Activated CD8-positive, alpha-beta T cell treated with anti-CD3 and anti-CD28 coated beads, Interleukin-2, amount 10 ng/mL, durations not matched to agents 7 days and 5 days (primary cell): ENCODE results near the gene NABP1. TPM values are rescaled to one million over a fixed set of nuclear protein-coding genes. Genes with fewer than 3 reads are reported as not detected.

Source experiments
- ATAC-seq: fragments of 150-1000 bp; cut with Tn5 transposase; one replicate; pipeline ENCODE4 v1.10.0; 2021; ENCODE audit warnings: moderate library complexity
- CTCF ChIA-PET: fragments of 350-600 bp; sonication (Branson Sonifier 250); formaldehyde crosslinking; loops from one replicate; lab custom pipeline; 2021; ENCODE audit warnings: antibody characterized with exemption; lab: Charles Lee
- POLR2A ChIA-PET: fragments of 350-600 bp; sonication (Branson Sonifier 250); formaldehyde crosslinking; loops from one replicate; lab custom pipeline; 2021; ENCODE audit warnings: antibody characterized with exemption; lab: Charles Lee
- DNase-seq: peaks from one replicate; pipeline ENCODE4 v3.0.0-alpha.2; 2020
- H3K27ac Mint-ChIP-seq: one replicate; pipeline ENCODE4 v1.8.0; 2021; ENCODE audit warnings: mild to moderate bottlenecking, mixed read lengths
- H3K27me3 Mint-ChIP-seq: one replicate; pipeline ENCODE4 v1.8.0; 2021; ENCODE audit warnings: low read depth, mixed read lengths
- H3K36me3 Mint-ChIP-seq: one replicate; pipeline ENCODE4 v1.8.0; 2021; ENCODE audit warnings: low read depth, mixed read lengths
- H3K4me1 Mint-ChIP-seq: one replicate; pipeline ENCODE4 v1.8.0; 2021; ENCODE audit warnings: low read depth, mixed read lengths
- H3K4me3 Mint-ChIP-seq: one replicate; pipeline ENCODE4 v1.8.0; 2021; ENCODE audit warnings: mild to moderate bottlenecking, mixed read lengths
- H3K9me3 Mint-ChIP-seq: one replicate; pipeline ENCODE4 v1.8.0; 2022; ENCODE audit warnings: mixed read lengths; ENCODE audit not compliant: insufficient read depth
- total RNA-seq, 2 experiments: library from RNA; stranded (reverse); gene quantifications; one replicate each; pipeline ENCODE4 v1.2.3, GENCODE V29; 2021

The NABP1 gene
- total RNA-seq, 2 experiments from 2014 or later: 52.4 to 54.1 TPM

DNA sequence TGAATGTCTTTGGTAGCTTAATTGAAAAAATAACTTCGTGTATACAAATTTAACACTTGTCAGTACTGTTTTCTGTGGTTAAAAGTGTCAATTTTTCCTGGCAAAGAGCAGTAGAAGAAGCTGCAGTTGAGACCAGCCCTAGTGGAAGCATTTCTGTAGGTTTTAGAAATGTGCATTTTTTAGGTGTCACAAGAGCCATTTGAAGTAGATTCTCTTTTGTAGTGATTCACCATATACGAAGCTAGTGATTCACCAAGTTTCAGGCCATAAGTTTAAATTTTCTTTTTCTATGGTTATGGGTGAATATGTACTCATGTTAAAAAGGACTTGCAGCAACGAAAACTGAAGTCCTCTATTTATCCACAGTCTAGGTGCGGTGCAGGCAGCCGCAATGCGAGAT, 4.2 kb downstream of the NABP1 start:
- DNase-seq (no peak), ATAC-seq (no peak)
- Mint-ChIP-seq H3K4me1 (peaks cover 46% of the 10 kb centered on the region), H3K4me3 (peak overlapping the region; percentile 36), H3K9me3 (no peaks in the 10 kb centered on the region), H3K27ac (peak overlapping the region; percentile 54), H3K36me3 (peaks cover 69% of the 10 kb centered on the region), H3K27me3 (no peaks in the 10 kb centered on the region)
- ChIA-PET POLR2A (interaction anchor here (8.3 kb wide), 1 partner anchor 45 kb away, joined by 164 read pairs; no protein-coding TSS in a partner anchor), CTCF (interaction anchor here (1.4 to 4.3 kb wide), 6 partner anchors 9 to 517 kb away, joined by 3 to 33 read pairs (median 7); no protein-coding TSS in a partner anchor)

GRCh38 chr2:191686066-191686465, 8.1 kb downstream of the NABP1 start:
- H3K27me3 Mint-ChIP-seq: no peaks in the 10 kb centered on the region

DNA sequence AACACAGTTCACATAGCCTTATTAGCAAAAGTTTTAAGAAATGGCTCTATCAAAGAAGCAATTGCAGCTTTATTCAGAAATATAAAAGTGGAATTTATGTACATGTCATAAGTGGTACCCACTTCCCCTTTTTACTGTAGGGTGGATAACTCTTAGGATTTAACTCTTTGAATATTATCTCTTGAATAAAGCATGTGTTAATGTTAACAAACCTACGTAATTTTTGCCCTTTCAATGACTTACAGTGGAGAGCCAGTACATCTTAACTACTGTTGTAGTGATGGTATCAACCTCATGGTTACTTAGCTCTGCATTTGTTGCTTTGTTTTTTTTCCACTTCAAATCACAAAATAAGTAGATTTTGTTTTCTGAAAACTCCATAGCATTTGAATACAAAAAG, 8.8 kb downstream of the NABP1 start:
- Mint-ChIP-seq H3K27me3 (no peaks in the 10 kb centered on the region), H3K27ac (no peak overlapping the region), H3K36me3 (peaks cover 53% of the 10 kb centered on the region), H3K4me1 (peaks cover 46% of the 10 kb centered on the region), H3K9me3 (no peaks in the 10 kb centered on the region), H3K4me3 (no peak overlapping the region)
- ChIA-PET POLR2A (interaction anchor here (1.1 to 2.3 kb wide), 2 partner anchors 9 to 117 kb away, joined by 3 to 20 read pairs; partner anchors contain the start of gene NABP1), CTCF (interaction anchor here (1.0 to 3.4 kb wide), 4 partner anchors 15 to 123 kb away, joined by 3 to 27 read pairs (median 6); no protein-coding TSS in a partner anchor)
- no peak for ATAC-seq
- no peak for DNase-seq

More at GRCh38 chr2:191686066-191686465, 8.1 kb downstream of the NABP1 start:
- peaks cover 51% of the 10 kb centered on the region for H3K4me1 Mint-ChIP-seq
- no peak overlapping the region for H3K4me3 Mint-ChIP-seq
- DNase-seq: no peak
- peaks cover 59% of the 10 kb centered on the region for H3K36me3 Mint-ChIP-seq
- ChIA-PET POLR2A (interaction anchor here (1.1 to 2.3 kb wide), 2 partner anchors 9 to 117 kb away, joined by 3 to 20 read pairs; partner anchors contain the start of gene NABP1), CTCF (interaction anchor here (1.0 to 3.4 kb wide), 4 partner anchors 16 to 122 kb away, joined by 3 to 27 read pairs (median 6); no protein-coding TSS in a partner anchor)
- no peak overlapping the region for H3K27ac Mint-ChIP-seq
- ATAC-seq: no peak
- no peaks in the 10 kb centered on the region for H3K9me3 Mint-ChIP-seq

DNA sequence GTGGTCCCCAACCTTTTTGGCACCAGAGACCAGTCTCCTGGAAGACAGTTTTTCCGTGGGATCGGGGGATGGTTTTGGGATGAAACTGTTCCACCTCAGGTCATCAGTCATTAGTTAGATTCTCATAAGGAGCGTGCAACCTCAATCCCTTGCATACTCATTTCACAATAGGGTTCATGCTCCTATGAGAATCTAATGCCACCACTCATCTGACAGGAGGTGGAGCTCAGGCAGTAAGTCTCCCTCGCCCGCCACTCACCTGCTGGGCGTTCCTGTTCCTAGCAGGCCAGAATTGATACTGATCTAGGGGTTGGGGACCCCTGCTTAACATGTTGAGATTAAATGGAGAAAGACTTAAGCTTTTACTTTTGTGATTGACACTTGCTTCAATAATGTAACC, 9.9 kb downstream of the NABP1 start:
- Mint-ChIP-seq H3K4me3 (no peak overlapping the region), H3K36me3 (peaks cover 42% of the 10 kb centered on the region), H3K4me1 (peaks cover 37% of the 10 kb centered on the region), H3K9me3 (no peaks in the 10 kb centered on the region), H3K27me3 (no peaks in the 10 kb centered on the region), H3K27ac (no peak overlapping the region)
- DNase-seq (no peak), ATAC-seq (no peak)
- ChIA-PET POLR2A (interaction anchor here (0.6 to 2.5 kb wide), 2 partner anchors 10 to 12 kb away, joined by 4 to 17 read pairs; partner anchors contain the start of gene NABP1), CTCF (interaction anchor here (0.9 to 2.6 kb wide), 4 partner anchors 10 to 133 kb away, joined by 3 to 25 read pairs (median 5); partner anchors contain the start of gene NABP1)

- Mint-ChIP-seq H3K4me1 (peaks cover 28% of the 10 kb centered on the region), H3K4me3 (no peak overlapping the region), H3K27me3 (no peaks in the 10 kb centered on the region), H3K27ac (peak overlapping the region; percentile 3), H3K9me3 (no peaks in the 10 kb centered on the region), H3K36me3 (peaks cover 38% of the 10 kb centered on the region)
- CTCF ChIA-PET: interaction anchor here (1.2 to 2.6 kb wide), 4 partner anchors 11 to 135 kb away, joined by 4 to 25 read pairs (median 5); partner anchors contain the start of gene NABP1
- ATAC-seq: no peak
- no peak for DNase-seq
- POLR2A ChIA-PET: interaction anchor here (0.5 to 2.5 kb wide), 4 partner anchors 9 to 125 kb away, joined by 3 to 17 read pairs (median 4); partner anchors contain the start of gene NABP1
Measured at GRCh38 chr2:191688934-191689695, 11.2 kb downstream of the NABP1 start.

DNA sequence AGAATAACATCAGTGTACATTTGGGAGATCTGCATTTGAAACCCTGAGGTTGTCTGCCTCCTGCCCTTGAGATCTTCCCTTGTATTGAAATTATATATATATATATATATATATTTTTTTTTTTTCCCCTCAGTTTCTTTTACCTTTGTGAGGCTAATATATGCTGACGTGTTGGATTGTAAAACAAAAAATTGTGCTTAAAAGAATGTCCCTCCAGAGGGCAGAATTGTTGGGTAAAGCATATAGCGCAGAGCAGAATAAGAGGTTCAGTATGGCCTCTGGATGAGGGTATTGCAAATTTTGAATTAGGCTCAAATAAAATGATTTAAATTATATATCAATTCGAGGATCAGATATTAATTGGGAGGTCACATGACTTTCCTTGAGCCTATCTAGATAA, 12.4 kb downstream of the NABP1 start:
- POLR2A ChIA-PET: interaction anchor here (1.0 kb wide), 1 partner anchor 10 kb away, joined by 4 read pairs; no protein-coding TSS in a partner anchor
- Mint-ChIP-seq H3K27me3 (no peaks in the 10 kb centered on the region), H3K27ac (no peak overlapping the region), H3K4me1 (peaks cover 24% of the 10 kb centered on the region), H3K36me3 (peaks cover 38% of the 10 kb centered on the region), H3K4me3 (no peak overlapping the region), H3K9me3 (no peaks in the 10 kb centered on the region)
- CTCF ChIA-PET: interaction anchor here (1.2 to 2.6 kb wide), 2 partner anchors 121 to 124 kb away, joined by 4 to 25 read pairs; no protein-coding TSS in a partner anchor
- ATAC-seq (no peak), DNase-seq (no peak)

DNA sequence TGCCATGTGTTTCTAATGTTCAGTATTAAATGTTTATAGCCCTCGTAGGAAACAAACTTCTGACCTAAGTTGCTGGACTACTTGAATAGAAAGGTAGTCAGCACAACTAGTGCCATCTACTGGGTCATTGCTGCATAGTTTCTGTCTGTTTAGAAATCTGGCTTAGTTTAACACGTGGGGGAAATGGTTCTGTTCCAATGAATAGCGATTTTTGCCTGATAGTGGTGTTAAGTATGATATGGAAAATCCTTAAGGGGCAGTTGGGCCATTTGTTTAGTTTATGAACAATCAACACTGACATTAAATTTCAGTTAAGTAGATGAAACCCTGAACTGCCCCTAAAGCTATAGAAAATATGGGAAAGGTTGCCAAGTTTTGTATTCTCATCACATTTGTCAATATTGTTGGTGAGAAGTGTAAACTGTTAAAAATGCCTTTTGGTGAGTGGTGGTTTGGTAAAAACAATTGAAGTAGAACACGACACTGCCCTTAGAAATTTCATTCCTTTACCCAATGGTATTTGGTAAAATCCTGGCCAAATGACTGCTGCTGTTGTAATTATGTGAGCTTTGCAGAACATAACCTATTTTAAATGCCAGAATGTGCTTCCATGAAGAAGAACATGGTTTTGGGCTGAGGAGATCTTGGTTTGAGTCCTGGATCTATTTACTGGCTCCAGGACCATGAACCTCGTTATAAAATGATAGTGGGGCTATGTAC, 13.2 kb downstream of the NABP1 start:
- ATAC-seq: peak; percentile 79
- DNase-seq: peak; percentile 74
- peaks cover 32% of the 10 kb centered on the region for H3K36me3 Mint-ChIP-seq
- no peak overlapping the region for H3K27ac Mint-ChIP-seq
- H3K9me3 Mint-ChIP-seq: no peaks in the 10 kb centered on the region
- H3K27me3 Mint-ChIP-seq: no peaks in the 10 kb centered on the region
- POLR2A ChIA-PET: interaction anchor here (0.6 kb wide), 1 partner anchor 448 kb away, joined by 3 read pairs; no protein-coding TSS in a partner anchor
- CTCF ChIA-PET: interaction anchor here (0.6 to 2.2 kb wide), 21 partner anchors 9 to 471 kb away, joined by 3 to 26 read pairs (median 5); no protein-coding TSS in a partner anchor
- H3K4me3 Mint-ChIP-seq: no peak overlapping the region
- peaks cover 18% of the 10 kb centered on the region for H3K4me1 Mint-ChIP-seq

- Mint-ChIP-seq H3K27me3 (no peaks in the 10 kb centered on the region), H3K4me1 (peaks cover 14% of the 10 kb centered on the region), H3K27ac (no peak overlapping the region), H3K4me3 (no peak overlapping the region), H3K9me3 (no peaks in the 10 kb centered on the region), H3K36me3 (peaks cover 26% of the 10 kb centered on the region)
- DNase-seq (no peak), ATAC-seq (no peak)
- ChIA-PET CTCF (interaction anchor here (0.8 to 2.2 kb wide), 15 partner anchors 10 to 470 kb away, joined by 3 to 26 read pairs (median 5); no protein-coding TSS in a partner anchor), POLR2A (no interaction called here)
Measured at GRCh38 chr2:191691898-191692297, 14.0 kb downstream of the NABP1 start.

GRCh38 chr2:191692502-191693115, 14.7 kb downstream of the NABP1 start:
- no peak overlapping the region for H3K4me3 Mint-ChIP-seq
- ChIA-PET CTCF (interaction anchor here (1.3 to 2.2 kb wide), 7 partner anchors 54 to 469 kb away, joined by 4 to 26 read pairs (median 7); no protein-coding TSS in a partner anchor), POLR2A (interaction anchor here (0.5 kb wide), 1 partner anchor 333 kb away, joined by 3 read pairs; no protein-coding TSS in a partner anchor)
- ATAC-seq: no peak
- no peak overlapping the region for H3K27ac Mint-ChIP-seq
- H3K27me3 Mint-ChIP-seq: no peaks in the 10 kb centered on the region
- H3K36me3 Mint-ChIP-seq: peaks cover 24% of the 10 kb centered on the region
- peaks cover 13% of the 10 kb centered on the region for H3K4me1 Mint-ChIP-seq
- no peak for DNase-seq
- H3K9me3 Mint-ChIP-seq: no peaks in the 10 kb centered on the region

DNA sequence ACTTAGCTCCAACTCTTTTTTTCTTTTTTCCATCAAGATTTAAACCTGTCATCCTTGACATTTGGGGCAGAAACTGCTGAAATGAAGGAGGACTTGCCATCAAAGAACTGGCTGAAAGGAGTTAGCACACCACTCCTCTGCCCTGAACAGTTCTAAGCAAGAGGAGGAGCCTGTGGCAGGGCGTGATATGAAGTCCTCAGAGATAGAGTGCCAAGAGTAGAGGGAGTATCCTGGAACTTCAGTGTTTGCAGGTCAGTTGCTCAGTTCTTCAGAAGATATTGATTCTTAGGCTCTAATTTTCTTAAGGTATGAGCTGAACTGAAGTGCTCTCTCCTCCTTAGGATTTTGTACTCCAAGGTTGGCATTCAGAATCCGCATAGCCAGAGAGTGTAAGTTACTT, 15.2 kb downstream of the NABP1 start:
- DNase-seq (no peak), ATAC-seq (no peak)
- Mint-ChIP-seq H3K36me3 (peaks cover 24% of the 10 kb centered on the region), H3K9me3 (no peaks in the 10 kb centered on the region), H3K4me3 (no peak overlapping the region), H3K27me3 (no peaks in the 10 kb centered on the region), H3K4me1 (peaks cover 11% of the 10 kb centered on the region), H3K27ac (no peak overlapping the region)
- POLR2A ChIA-PET: interaction anchor here (0.5 kb wide), 1 partner anchor 333 kb away, joined by 3 read pairs; no protein-coding TSS in a partner anchor
- CTCF ChIA-PET: no interaction called here
